ENCODE measurements around the gene ADGRL1.

ADGRL1 gene

GRCh38 chr19:14155371-14155770, 50.6 kb downstream of the ADGRL1 start:
- DNase-seq = no peak
- TF ChIP-seq, protein P1, sequence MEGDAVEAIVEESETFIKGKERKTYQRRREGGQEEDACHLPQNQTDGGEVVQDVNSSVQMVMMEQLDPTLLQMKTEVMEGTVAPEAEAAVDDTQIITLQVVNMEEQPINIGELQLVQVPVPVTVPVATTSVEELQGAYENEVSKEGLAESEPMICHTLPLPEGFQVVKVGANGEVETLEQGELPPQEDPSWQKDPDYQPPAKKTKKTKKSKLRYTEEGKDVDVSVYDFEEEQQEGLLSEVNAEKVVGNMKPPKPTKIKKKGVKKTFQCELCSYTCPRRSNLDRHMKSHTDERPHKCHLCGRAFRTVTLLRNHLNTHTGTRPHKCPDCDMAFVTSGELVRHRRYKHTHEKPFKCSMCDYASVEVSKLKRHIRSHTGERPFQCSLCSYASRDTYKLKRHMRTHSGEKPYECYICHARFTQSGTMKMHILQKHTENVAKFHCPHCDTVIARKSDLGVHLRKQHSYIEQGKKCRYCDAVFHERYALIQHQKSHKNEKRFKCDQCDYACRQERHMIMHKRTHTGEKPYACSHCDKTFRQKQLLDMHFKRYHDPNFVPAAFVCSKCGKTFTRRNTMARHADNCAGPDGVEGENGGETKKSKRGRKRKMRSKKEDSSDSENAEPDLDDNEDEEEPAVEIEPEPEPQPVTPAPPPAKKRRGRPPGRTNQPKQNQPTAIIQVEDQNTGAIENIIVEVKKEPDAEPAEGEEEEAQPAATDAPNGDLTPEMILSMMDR (IDR thresholded peaks at IDR 0.05) = no peak
- Mint-ChIP-seq H3K27me3 (ENCODE audit: low read depth, poor library complexity) (peaks cover 3% of the 10 kb centered on the region), H3K4me1 (peaks cover 6% of the 10 kb centered on the region), H3K27ac (no peak overlapping the region), H3K36me3 (ENCODE audit: low read depth) (peaks cover 36% of the 10 kb centered on the region), H3K4me3 (no peak overlapping the region), H3K9me3 (no peaks in the 10 kb centered on the region)

DNA sequence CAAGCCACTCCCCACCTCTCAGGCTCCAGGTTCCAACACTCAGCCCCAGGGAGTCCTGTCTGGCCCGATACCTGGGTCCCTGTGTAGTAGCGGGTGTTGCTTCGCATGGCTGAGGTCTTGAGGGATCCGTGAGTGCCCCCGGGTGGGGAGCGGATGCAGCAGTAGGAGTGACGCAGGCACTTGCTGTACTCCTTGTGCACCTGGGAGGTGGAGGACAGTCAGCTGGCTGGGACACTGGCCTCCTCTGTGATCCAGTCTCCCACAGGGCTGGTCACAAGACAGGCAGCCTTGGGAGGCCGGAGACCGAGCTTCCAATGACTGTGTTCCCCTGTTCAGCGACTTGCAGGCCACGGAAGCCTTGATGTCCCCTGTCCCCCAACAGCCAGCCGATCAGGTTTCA, 53.3 kb downstream of the ADGRL1 start:
- no peak for DNase-seq
- TF ChIP-seq, protein P1 (IDR thresholded peaks at IDR 0.05) = no peak
- Mint-ChIP-seq H3K4me1 (peaks cover 33% of the 10 kb centered on the region), H3K4me3 (no peak overlapping the region), H3K36me3 (ENCODE audit: low read depth) (peaks cover 32% of the 10 kb centered on the region), H3K9me3 (no peaks in the 10 kb centered on the region), H3K27me3 (ENCODE audit: low read depth, poor library complexity) (peaks cover 3% of the 10 kb centered on the region), H3K27ac (peak overlapping the region; percentile 21)

DNA sequence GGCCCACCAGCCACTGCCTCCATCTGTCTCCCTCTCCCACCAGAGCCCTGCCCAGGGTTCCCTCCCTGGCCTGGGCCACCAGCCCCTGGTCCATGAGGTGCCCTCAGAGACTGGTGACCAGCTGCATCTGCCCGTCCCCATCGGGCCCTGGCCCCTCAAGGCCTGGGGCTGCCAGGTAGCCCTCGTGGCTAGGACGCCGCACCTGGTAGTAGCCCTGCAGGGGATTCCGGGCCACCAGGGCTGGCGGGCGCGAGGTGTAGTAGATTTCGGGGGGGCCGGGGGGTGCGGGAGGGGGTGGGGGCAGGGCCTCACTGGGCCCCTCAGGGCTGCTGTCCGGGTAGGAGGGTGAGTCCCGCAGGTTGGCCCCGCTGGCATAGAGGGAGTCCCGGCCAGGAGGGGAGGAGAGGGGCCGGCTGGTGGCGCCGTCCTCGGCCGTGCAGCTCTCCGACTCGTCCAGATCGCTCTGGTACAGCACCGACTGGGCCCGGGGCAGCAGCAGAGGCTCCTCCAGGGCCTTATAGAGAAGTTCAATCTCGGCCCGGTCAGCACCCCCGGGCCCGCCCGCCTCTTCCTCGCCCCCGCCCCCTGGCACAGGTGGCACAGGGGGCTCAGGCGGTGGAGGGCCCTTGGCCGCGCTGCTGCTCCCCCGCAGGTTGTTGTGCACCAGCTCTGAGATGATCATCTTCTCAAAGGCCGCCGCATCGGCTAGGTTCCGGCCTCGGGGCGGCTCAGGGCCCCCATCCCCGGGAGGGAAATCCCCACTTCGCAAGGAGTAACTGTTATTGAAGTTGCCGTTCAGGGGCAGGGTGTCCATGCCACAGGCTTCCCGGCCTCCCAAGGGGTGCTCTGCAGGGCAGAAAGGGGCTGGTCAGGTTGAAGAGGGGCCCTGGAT, 55.0 kb downstream of the ADGRL1 start:
- Mint-ChIP-seq H3K36me3 (ENCODE audit: low read depth) (peaks cover 23% of the 10 kb centered on the region), H3K4me1 (peaks cover 45% of the 10 kb centered on the region), H3K9me3 (no peaks in the 10 kb centered on the region), H3K4me3 (no peak overlapping the region), H3K27ac (no peak overlapping the region), H3K27me3 (ENCODE audit: low read depth, poor library complexity) (peaks cover 8% of the 10 kb centered on the region)
- TF ChIP-seq, protein P1 (IDR thresholded peaks at IDR 0.05) = no peak
- no peak for DNase-seq

DNA sequence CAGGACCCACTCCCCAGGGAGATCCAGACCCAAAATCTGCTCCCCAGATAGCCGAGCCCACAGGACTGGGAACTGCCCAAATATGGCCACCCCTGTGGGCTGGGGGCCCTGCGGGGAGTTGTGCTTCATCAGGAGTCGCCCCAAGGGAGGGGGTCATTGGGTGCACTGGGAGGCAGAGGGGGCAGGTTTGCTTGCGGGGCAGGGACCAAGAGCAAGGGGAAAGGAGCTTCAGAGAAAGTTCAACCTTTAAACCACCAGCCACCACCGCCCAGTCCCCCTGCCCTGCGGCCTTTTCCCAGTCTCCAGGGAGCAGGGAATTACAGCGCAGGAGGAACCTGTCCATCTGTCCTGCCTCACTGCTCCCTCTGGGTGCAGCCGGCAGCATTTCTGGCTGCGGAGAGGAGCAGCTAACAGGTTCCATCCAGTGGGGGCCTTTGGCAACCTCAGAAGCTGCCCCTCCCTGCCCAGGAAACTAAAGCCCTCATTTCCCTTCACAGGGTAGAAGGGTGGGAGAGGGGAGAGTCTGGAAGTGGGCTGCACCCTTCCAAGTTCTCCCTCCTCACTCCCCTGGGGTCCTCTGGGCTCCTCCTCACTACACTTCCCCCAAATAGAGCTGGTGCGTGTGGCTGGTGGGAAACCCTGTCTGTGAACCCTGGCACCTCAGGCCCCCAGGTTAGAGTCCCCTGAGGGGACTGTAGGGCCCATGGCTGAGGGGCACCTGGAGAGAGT, 55.8 kb downstream of the ADGRL1 start:
- no peaks in the 10 kb centered on the region for H3K9me3 Mint-ChIP-seq
- no peak overlapping the region for H3K27ac Mint-ChIP-seq
- TF ChIP-seq, protein P1 (IDR thresholded peaks at IDR 0.05) = no peak
- H3K4me1 Mint-ChIP-seq = peaks cover 45% of the 10 kb centered on the region
- H3K4me3 Mint-ChIP-seq = no peak overlapping the region
- H3K36me3 Mint-ChIP-seq (ENCODE audit: low read depth) = peaks cover 18% of the 10 kb centered on the region
- no peak for DNase-seq
- peaks cover 8% of the 10 kb centered on the region for H3K27me3 Mint-ChIP-seq (ENCODE audit: low read depth, poor library complexity)

GRCh38 chr19:14149509-14149994, 56.4 kb downstream of the ADGRL1 start:
- peaks cover 13% of the 10 kb centered on the region for H3K36me3 Mint-ChIP-seq (ENCODE audit: low read depth)
- H3K9me3 Mint-ChIP-seq = no peaks in the 10 kb centered on the region
- H3K4me1 Mint-ChIP-seq = peaks cover 45% of the 10 kb centered on the region
- H3K27ac Mint-ChIP-seq = no peak overlapping the region
- peaks cover 8% of the 10 kb centered on the region for H3K27me3 Mint-ChIP-seq (ENCODE audit: low read depth, poor library complexity)
- H3K4me3 Mint-ChIP-seq = no peak overlapping the region
- TF ChIP-seq, protein P1 (IDR thresholded peaks at IDR 0.05) = no peak
- no peak for DNase-seq
